SK-N-MC (cell line): ENCODE data around the gene RGS6.

Experiments
- EZH2 ChIP-seq: fragments of 200-600 bp; sonication (generic); IDR thresholded peaks from one replicate; pipeline ENCODE4 v1.6.1; 2017; ENCODE audit warnings: antibody characterized with exemption
- FOXP2 ChIP-seq: optimal IDR thresholded peaks from 2 replicates; pipeline ENCODE3; 2011; ENCODE audit warnings: mild to moderate bottlenecking, moderate library complexity; ENCODE audit not compliant: insufficient read depth; ENCODE audit errors: extremely low read length, control extremely low read depth
- POLR2AphosphoS5 ChIP-seq: IDR thresholded peaks from 2 replicates; pipeline ENCODE4 v1.6.1; 2012; ENCODE audit warnings: mild to moderate bottlenecking, low read depth, low read length, borderline replicate concordance

DNA sequence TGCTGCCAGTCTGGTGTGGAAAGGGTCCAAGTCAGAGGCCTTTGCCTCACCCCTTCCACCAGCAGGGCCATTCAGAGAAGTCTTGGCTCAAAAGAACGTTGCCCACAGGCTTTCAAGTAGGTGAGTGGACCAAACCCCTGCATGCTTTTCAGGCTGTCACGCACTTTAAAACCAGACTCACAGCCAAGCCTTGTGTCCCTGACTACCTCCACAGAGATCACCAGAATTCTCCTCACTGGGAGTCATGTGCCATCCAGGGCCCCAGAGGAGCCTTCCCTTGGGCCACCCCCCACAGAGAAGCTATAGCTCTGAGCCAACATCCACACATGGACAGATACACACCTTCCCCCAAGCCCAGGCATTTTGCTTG lies 678.6 kb downstream of the RGS6 start:
- TF ChIP-seq POLR2AphosphoS5 (no peak), EZH2 (no peak), FOXP2 (no peak)
